ENCODE results near the gene ACE. TPM values are rescaled to one million over a fixed set of nuclear protein-coding genes. Genes with fewer than 3 reads are reported as not detected.

Gene ACE
- total RNA-seq, 4 donors from 2014 or later = 1.7 to 6.3 (median 4.8) TPM

GRCh38 chr17:63498626-63499195 is 21.9 kb downstream of the ACE start:
- Histone ChIP-seq H3K27me3 (peaks cover 0 to 3% (median 0%) of the 10 kb centered on the region in 3 donors), H3K4me1 (no peaks in the 10 kb centered on the region), H3K9me3 (no peaks in the 10 kb centered on the region), H3K27ac (no peak overlapping the region), H3K36me3 (no peaks in the 10 kb centered on the region), H3K4me3 (no peak overlapping the region)
- intact Hi-C loops (cut with DNase I; ENCODE audit: low total_unique reads) (no loop called here), in situ Hi-C loops (cut with MboI; ENCODE audit: low sequenced_read_pairs in 4 of 4) (no loop called here)
- DNase-seq (no peak), ATAC-seq (no peak)
- TF ChIP-seq POLR2A (IDR thresholded peaks at IDR 0.05) (no peak), CTCF (IDR thresholded peaks at IDR 0.05 in 4 of 5, conservative IDR thresholded peaks at IDR 0.05 in 1 of 5) (no peak)

GRCh38 chr17:63500543-63501390 is 23.9 kb downstream of the ACE start:
- Histone ChIP-seq H3K4me3 (no peak overlapping the region), H3K27ac (no peak overlapping the region), H3K27me3 (peaks cover 0 to 9% (median 7%) of the 10 kb centered on the region in 3 donors), H3K9me3 (no peaks in the 10 kb centered on the region), H3K4me1 (no peaks in the 10 kb centered on the region), H3K36me3 (no peaks in the 10 kb centered on the region)
- in situ Hi-C loops (cut with MboI; ENCODE audit: low sequenced_read_pairs in 4 of 4) (loop anchor here in 1 of 4 donors (25.0 kb wide), 1 partner anchor 813 kb away; no protein-coding TSS in a partner anchor), intact Hi-C loops (cut with DNase I; ENCODE audit: low total_unique reads) (no loop called here)
- DNase-seq (no peak), ATAC-seq (no peak)
- TF ChIP-seq CTCF (IDR thresholded peaks at IDR 0.05 in 4 of 5, conservative IDR thresholded peaks at IDR 0.05 in 1 of 5) = no peak
- TF ChIP-seq POLR2A (IDR thresholded peaks at IDR 0.05) = no peak

GRCh38 chr17:63503341-63503705 is 26.5 kb downstream of the ACE start:
- DNase-seq (no peak), ATAC-seq (no peak)
- peaks cover 0 to 14% (median 10%) of the 10 kb centered on the region in 3 donors for H3K27me3 ChIP-seq
- no peak overlapping the region for H3K4me3 ChIP-seq
- no peak overlapping the region for H3K27ac ChIP-seq
- TF ChIP-seq POLR2A (IDR thresholded peaks at IDR 0.05) (no peak), CTCF (IDR thresholded peaks at IDR 0.05 in 4 of 5, conservative IDR thresholded peaks at IDR 0.05 in 1 of 5) (no peak)
- no peaks in the 10 kb centered on the region for H3K4me1 ChIP-seq
- H3K9me3 ChIP-seq = no peaks in the 10 kb centered on the region
- H3K36me3 ChIP-seq = no peaks in the 10 kb centered on the region
- intact Hi-C loops (cut with DNase I; ENCODE audit: low total_unique reads) = no loop called here
- in situ Hi-C loops (cut with MboI; ENCODE audit: low sequenced_read_pairs in 4 of 4) = loop anchor here in 1 of 4 donors (25.0 kb wide), 1 partner anchor 816 kb away; no protein-coding TSS in a partner anchor

GRCh38 chr17:63504261-63504660 is 27.4 kb downstream of the ACE start:
- ATAC-seq = no peak
- Histone ChIP-seq H3K27ac (no peak overlapping the region), H3K4me3 (no peak overlapping the region), H3K36me3 (no peaks in the 10 kb centered on the region), H3K27me3 (peaks cover 0 to 14% (median 10%) of the 10 kb centered on the region in 3 donors), H3K9me3 (no peaks in the 10 kb centered on the region), H3K4me1 (no peaks in the 10 kb centered on the region)
- intact Hi-C loops (cut with DNase I; ENCODE audit: low total_unique reads) = no loop called here
- in situ Hi-C loops (cut with MboI; ENCODE audit: low sequenced_read_pairs in 4 of 4) = loop anchor here in 1 of 4 donors (25.0 kb wide), 1 partner anchor 817 kb away; no protein-coding TSS in a partner anchor
- TF ChIP-seq POLR2A (IDR thresholded peaks at IDR 0.05) (no peak), CTCF (IDR thresholded peaks at IDR 0.05 in 4 of 5, conservative IDR thresholded peaks at IDR 0.05 in 1 of 5) (no peak)
- DNase-seq = no peak

Measured in gastrocnemius medialis (tissue), 4 donors.